WI38 (cell line): ENCODE results near the gene SYT10.

Experiments used
- H3K4me3 ChIP-seq: 2 replicates; pipeline ENCODE4 v1.5.1; 2011; ENCODE audit warnings: low read depth, mild to moderate bottlenecking, control low read depth, low read length
- CTCF ChIP-seq: IDR thresholded peaks from 2 replicates; pipeline ENCODE4 v1.5.1; 2012; ENCODE audit warnings: low read depth, mild to moderate bottlenecking, control low read depth, low read length

Gene SYT10

GRCh38 chr12:33439587-33440011 lies at the start of gene SYT10:
Gene SYT10, minus strand, starts transcription at chr12:33439819. Its CDS starts 297 bp downstream, at chr12:33439522.
- no peak within 1 kb of the TSS for H3K4me3 ChIP-seq
- no peak for TF ChIP-seq CTCF

DNA sequence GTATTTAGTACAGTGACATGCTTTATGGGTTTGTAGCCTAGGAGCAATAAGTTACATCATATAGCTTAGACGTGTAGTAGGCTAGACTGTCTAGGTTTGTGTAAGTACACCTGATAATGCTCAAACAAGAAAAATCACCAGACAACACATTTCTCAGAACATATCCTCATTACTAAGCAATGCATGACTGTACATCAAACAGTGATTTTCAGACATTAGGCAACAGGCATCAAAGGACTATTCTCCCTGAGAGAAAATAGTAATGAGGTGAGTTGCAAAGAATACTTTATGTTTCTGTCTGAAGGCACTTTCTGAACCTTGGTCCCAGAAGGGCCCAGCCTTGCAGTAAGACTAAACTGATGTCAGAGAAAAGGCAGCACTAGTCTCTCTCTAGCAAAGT lies 48.4 kb upstream of the SYT10 start:
- no peak overlapping the region for H3K4me3 ChIP-seq
- TF ChIP-seq CTCF = no peak

GRCh38 chr12:33486058-33486457 lies 46.4 kb upstream of the SYT10 start:
- no peak overlapping the region for H3K4me3 ChIP-seq
- no peak for TF ChIP-seq CTCF

GRCh38 chr12:33484161-33484560 lies 44.5 kb upstream of the SYT10 start:
- H3K4me3 ChIP-seq = no peak overlapping the region

GRCh38 chr12:33480366-33480765 lies 40.7 kb upstream of the SYT10 start:
- no peak for TF ChIP-seq CTCF
- no peak overlapping the region for H3K4me3 ChIP-seq

More at GRCh38 chr12:33484161-33484560, 44.5 kb upstream of the SYT10 start:
- TF ChIP-seq CTCF = no peak

GRCh38 chr12:33476058-33476457 lies 36.4 kb upstream of the SYT10 start:
- no peak overlapping the region for H3K4me3 ChIP-seq
- no peak for TF ChIP-seq CTCF

DNA sequence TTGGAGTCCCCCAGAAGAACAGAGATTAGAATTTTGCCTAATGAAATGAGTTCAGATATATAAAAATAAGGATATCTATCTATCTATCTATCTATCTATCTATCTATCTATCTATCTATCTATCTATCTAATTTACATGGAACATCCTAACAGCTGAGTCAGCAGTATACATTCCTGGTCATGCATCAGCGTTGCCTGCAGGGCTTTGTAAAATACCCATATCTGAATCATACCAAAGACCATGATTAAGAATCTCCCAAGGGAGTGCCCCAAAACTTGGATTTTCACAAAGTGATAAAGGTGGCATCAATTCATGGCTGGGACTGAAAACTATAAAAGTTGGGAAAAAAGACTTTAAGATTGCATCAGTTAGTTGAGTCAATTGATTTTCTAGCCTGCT lies 32.7 kb upstream of the SYT10 start:
- TF ChIP-seq CTCF = no peak
- no peak overlapping the region for H3K4me3 ChIP-seq
